Measurements from ENCODE around the gene NDUFAF5.

Gene NDUFAF5

GRCh38 chr20:13857304-13857703 is 72.5 kb downstream of the NDUFAF5 start:
- no peak for DNase-seq (ENCODE audit: low spot score)
- no peak overlapping the region for H3K27ac ChIP-seq
- no peak for TF ChIP-seq CTCF (IDR thresholded peaks at IDR 0.05)
- no peak overlapping the region for H3K4me3 ChIP-seq

- no peak for TF ChIP-seq CTCF (IDR thresholded peaks at IDR 0.05)
- Histone ChIP-seq H3K4me3 (no peak overlapping the region), H3K27ac (no peak overlapping the region)
- no peak for DNase-seq (ENCODE audit: low spot score)
Observed at GRCh38 chr20:13857961-13858360, 73.1 kb downstream of the NDUFAF5 start.

GRCh38 chr20:13858439-13858838 is 73.6 kb downstream of the NDUFAF5 start:
- H3K27ac ChIP-seq: no peak overlapping the region
- TF ChIP-seq CTCF (IDR thresholded peaks at IDR 0.05): no peak
- DNase-seq (ENCODE audit: low spot score): no peak
- H3K4me3 ChIP-seq: no peak overlapping the region

GRCh38 chr20:13858871-13859270 is 74.0 kb downstream of the NDUFAF5 start:
- no peak for DNase-seq (ENCODE audit: low spot score)
- no peak for TF ChIP-seq CTCF (IDR thresholded peaks at IDR 0.05)
- Histone ChIP-seq H3K4me3 (no peak overlapping the region), H3K27ac (no peak overlapping the region)

GRCh38 chr20:13862245-13862644 is 77.4 kb downstream of the NDUFAF5 start:
- TF ChIP-seq CTCF (IDR thresholded peaks at IDR 0.05): no peak
- Histone ChIP-seq H3K27ac (no peak overlapping the region), H3K4me3 (no peak overlapping the region)
- no peak for DNase-seq (ENCODE audit: low spot score)

- H3K4me3 ChIP-seq: no peak overlapping the region
- no peak for DNase-seq (ENCODE audit: low spot score)
- no peak for TF ChIP-seq CTCF (IDR thresholded peaks at IDR 0.05)
- H3K27ac ChIP-seq: no peak overlapping the region
Observed at GRCh38 chr20:13863244-13863643, 78.4 kb downstream of the NDUFAF5 start.

GRCh38 chr20:13865156-13865555 is 80.3 kb downstream of the NDUFAF5 start:
- TF ChIP-seq CTCF (IDR thresholded peaks at IDR 0.05): no peak
- no peak overlapping the region for H3K4me3 ChIP-seq
- H3K27ac ChIP-seq: peak overlapping the region; percentile 59 to 61
- no peak for DNase-seq (ENCODE audit: low spot score)

Data from coronary artery (tissue), 2 donors.